HG02870 (cell line): ENCODE measurements around the gene ITGB2.

ENCODE experiments used
- ATAC-seq: cut with Tn5 transposase; IDR thresholded peaks from one replicate; pipeline ENCODE4 v1.9.1; 2021; ENCODE audit warnings: mild to moderate bottlenecking, moderate library complexity; ENCODE audit not compliant: unreplicated experiment

The ITGB2 gene

GRCh38 chr21:44920694-44921604, at the start of gene ITGB2:
Gene ITGB2 (minus strand): TSS chr21:44920899. CDS start chr21:44910782, 10,117 bp downstream.
- peak; percentile 67 for ATAC-seq

- no peak for ATAC-seq
Observed at GRCh38 chr21:44969931-44970755, 49.4 kb upstream of the ITGB2 start.

GRCh38 chr21:44969066-44969670, 48.5 kb upstream of the ITGB2 start:
- no peak for ATAC-seq

GRCh38 chr21:44967082-44968047, 46.7 kb upstream of the ITGB2 start:
- ATAC-seq: no peak

- no peak for ATAC-seq
Observed at GRCh38 chr21:44966135-44967081, 45.7 kb upstream of the ITGB2 start.

- no peak for ATAC-seq
Observed at GRCh38 chr21:44965251-44966022, 44.7 kb upstream of the ITGB2 start.

GRCh38 chr21:44964381-44964780, 43.7 kb upstream of the ITGB2 start:
- no peak for ATAC-seq

- ATAC-seq: no peak
Observed at GRCh38 chr21:44962403-44962966, 41.8 kb upstream of the ITGB2 start.

GRCh38 chr21:44960141-44961092, 39.7 kb upstream of the ITGB2 start:
- no peak for ATAC-seq

- no peak for ATAC-seq
Observed at GRCh38 chr21:44959376-44960091, 38.8 kb upstream of the ITGB2 start.

- no peak for ATAC-seq
Observed at GRCh38 chr21:44958471-44959191, 37.9 kb upstream of the ITGB2 start.

GRCh38 chr21:44957901-44958451, 37.3 kb upstream of the ITGB2 start:
- ATAC-seq: no peak

GRCh38 chr21:44957047-44957831, 36.5 kb upstream of the ITGB2 start:
- ATAC-seq: no peak

GRCh38 chr21:44956356-44957046, 35.8 kb upstream of the ITGB2 start:
- ATAC-seq: no peak
